Heart right ventricle (tissue), 16 donors: ENCODE measurements around the gene WAC. TPM values are rescaled to one million over a fixed set of nuclear protein-coding genes. Genes with fewer than 3 reads are reported as not detected.
A peak's percentile ranks its signal among the peaks of the same experiment; 100 is the strongest.

ENCODE experiments used
- ATAC-seq, 8 donors: fragments of 200-7000 bp; cut with Tn5 transposase; one replicate each; pipeline ENCODE4 v1.9.1; 2020; ENCODE audit warnings: mild to moderate bottlenecking in 8 of 8, moderate library complexity in 8 of 8, moderate number of reproducible peaks in 1 of 8
- DNase-seq, 2 donors: peaks; one replicate each; pipeline ENCODE4 v3.0.0-alpha.2; 2020
- H3K27ac ChIP-seq, 10 donors: fragments of 200-600 bp; sonication (generic) in 2 of 10; one replicate each; pipeline versions ENCODE4 v1.5.0 to v1.8.0; 2020 to 2022; ENCODE audit warnings: mild to moderate bottlenecking in 3 of 10
- H3K27me3 ChIP-seq, 7 donors: fragments of 200-600 bp; one replicate each; pipeline ENCODE4 v1.8.0; 2021 to 2022; ENCODE audit warnings: mild to moderate bottlenecking in 2 of 7
- H3K36me3 ChIP-seq, 9 donors: fragments of 200-600 bp; sonication (generic) in 1 of 9; one replicate each; pipeline versions ENCODE4 v1.5.0 to v1.8.0; 2020 to 2022; ENCODE audit warnings: mild to moderate bottlenecking in 2 of 9
- H3K4me1 ChIP-seq, 9 donors: fragments of 200-600 bp; sonication (generic) in 1 of 9; one replicate each; pipeline versions ENCODE4 v1.5.0 to v1.8.0; 2020 to 2022; ENCODE audit warnings: mild to moderate bottlenecking in 4 of 9
- H3K4me3 ChIP-seq, 10 donors: fragments of 200-600 bp; sonication (generic) in 2 of 10; one replicate each; pipeline versions ENCODE4 v1.5.0 to v1.8.0; 2020 to 2022; ENCODE audit warnings: mild to moderate bottlenecking in 7 of 10, moderate library complexity in 2 of 10
- H3K9me3 ChIP-seq, 11 donors: fragments of 200-600 bp in 10 of 11; sonication (generic) in 2 of 11; one replicate each; pipeline versions ENCODE4 v1.5.0 to v1.8.0; 2013 to 2022; ENCODE audit warnings: mild to moderate bottlenecking in 2 of 11, control low read depth in 1 of 11, moderate library complexity in 1 of 11
- WGBS, 2 donors: extraction: QIAGEN DNeasy Blood & Tissue Kit; methylation state at CpG; one replicate each; pipeline ENCODE4 v1.1.7; 2013; ENCODE audit warnings: inconsistent platforms in 1 of 2; 5-methylcytosine and 5-hydroxymethylcytosine counted together
- intact Hi-C, 10 donors: fragments of 100-400 bp; cut with DNase I; formaldehyde crosslinking; loops; one replicate each; pipeline versions ENCODE4 v1.11.1 to v1.14.2; 2022
- polyA plus RNA-seq, 2 donors: library from polyadenylated mRNA; stranded (reverse); fragments of 200-250 nt; gene quantifications; one replicate each; pipeline ENCODE4 v1.2.3, GENCODE V29; 2013
- total RNA-seq, 10 donors: library from RNA; stranded (reverse); fragmentation: NEBNext Ultra II Directional in 3 of 10; extraction: Animal tissue kit (Norgen Biotek cat#: 25700) in 3 of 10; gene quantifications; one replicate each; pipeline versions ENCODE4 v1.2.1 to v1.2.4, GENCODE V29; 2021 to 2023
- TF ChIP-seq, protein P1 (sequence below), 9 donors: fragments of 200-600 bp; sonication (generic) in 2 of 9; IDR thresholded peaks; one replicate each; pipeline versions ENCODE4 v1.5.0 to v1.8.0; 2021 to 2022; ENCODE audit warnings: antibody characterized with exemption in 9 of 9, mild to moderate bottlenecking in 5 of 9, moderate library complexity in 1 of 9
- donor health status: Arrhythmogenic right ventricular cardiomyopathy.
- donor health status: ischemic (EF 13 %, LVEDD 7.1; RV severe dilation, severe dysfunction).
- donor health status: healthy with polysubstance abuse.
- donor health status: DM: no; HTN: yes; CAD: no.
- donor health status: DM: no; HTN: no; CAD: no.
- donor health status: ischemic (EF 25% LVEDD 6.9; RV normal size, moderate dysfunction).
- donor health status: ischemic (EF 25% LVEDD 5.7; RV mildly dilated, moderate dysfunction).
- donor health status: healthy.
- donor health status: DM: yes; HTN: yes; CAD: no.
- donor health status: Ischemic cardiomyopathy.
- donor health status: ischemic (EF 35%, LVEDD 5.7; RV mildly dilated, moderate dysfunction).
- donor health status: nonischemic (EF 11% LVEDD 7.7; RV severe dilation, severe dysfunction).
- donor health status: DM: yes; HTN: yes; CAD: no.
- donor health status: PGD.
- donor health status: ischemic (EF 29% LVEDD 5.4; RV normal size, mild dysfunction).
- donor health status: nonischemic (EF 23%, LVEDD 6.1; RV moderate dilation, normal function).

The WAC gene
- total and polyA plus RNA-seq, 12 donors: 17.4 to 134 (median 93.9) TPM

- intact Hi-C loops: no loop called here
- Histone ChIP-seq H3K4me3 (no peak overlapping the region), H3K4me1 (peaks cover 0 to 60% (median 40%) of the 10 kb centered on the region in 9 donors), H3K9me3 (no peaks in the 10 kb centered on the region), H3K36me3 (peaks cover 0 to 94% (median 28%) of the 10 kb centered on the region in 9 donors), H3K27ac (no peak overlapping the region), H3K27me3 (no peaks in the 10 kb centered on the region)
- WGBS, 2 donors: 48 to 60% methylated on average over 2 of the region's 2 CpGs
- TF ChIP-seq, protein P1, sequence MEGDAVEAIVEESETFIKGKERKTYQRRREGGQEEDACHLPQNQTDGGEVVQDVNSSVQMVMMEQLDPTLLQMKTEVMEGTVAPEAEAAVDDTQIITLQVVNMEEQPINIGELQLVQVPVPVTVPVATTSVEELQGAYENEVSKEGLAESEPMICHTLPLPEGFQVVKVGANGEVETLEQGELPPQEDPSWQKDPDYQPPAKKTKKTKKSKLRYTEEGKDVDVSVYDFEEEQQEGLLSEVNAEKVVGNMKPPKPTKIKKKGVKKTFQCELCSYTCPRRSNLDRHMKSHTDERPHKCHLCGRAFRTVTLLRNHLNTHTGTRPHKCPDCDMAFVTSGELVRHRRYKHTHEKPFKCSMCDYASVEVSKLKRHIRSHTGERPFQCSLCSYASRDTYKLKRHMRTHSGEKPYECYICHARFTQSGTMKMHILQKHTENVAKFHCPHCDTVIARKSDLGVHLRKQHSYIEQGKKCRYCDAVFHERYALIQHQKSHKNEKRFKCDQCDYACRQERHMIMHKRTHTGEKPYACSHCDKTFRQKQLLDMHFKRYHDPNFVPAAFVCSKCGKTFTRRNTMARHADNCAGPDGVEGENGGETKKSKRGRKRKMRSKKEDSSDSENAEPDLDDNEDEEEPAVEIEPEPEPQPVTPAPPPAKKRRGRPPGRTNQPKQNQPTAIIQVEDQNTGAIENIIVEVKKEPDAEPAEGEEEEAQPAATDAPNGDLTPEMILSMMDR (IDR thresholded peaks at IDR 0.05): no peak
- DNase-seq (no peak), ATAC-seq (no peak)
These were observed 60.9 kb downstream of the WAC start for GRCh38 chr10:28593811-28594210.

GRCh38 chr10:28594406-28594805 is 61.5 kb downstream of the WAC start:
- Histone ChIP-seq H3K27me3 (no peaks in the 10 kb centered on the region), H3K36me3 (peaks cover 0 to 97% (median 28%) of the 10 kb centered on the region in 9 donors), H3K4me1 (peaks cover 0 to 60% (median 38%) of the 10 kb centered on the region in 9 donors), H3K4me3 (no peak overlapping the region), H3K27ac (no peak overlapping the region), H3K9me3 (no peaks in the 10 kb centered on the region)
- ATAC-seq (no peak), DNase-seq (no peak)
- TF ChIP-seq, protein P1 (IDR thresholded peaks at IDR 0.05): no peak
- intact Hi-C loops: no loop called here
- 87% methylated on average over 5 of the region's 5 CpGs for WGBS, 2 donors

DNA sequence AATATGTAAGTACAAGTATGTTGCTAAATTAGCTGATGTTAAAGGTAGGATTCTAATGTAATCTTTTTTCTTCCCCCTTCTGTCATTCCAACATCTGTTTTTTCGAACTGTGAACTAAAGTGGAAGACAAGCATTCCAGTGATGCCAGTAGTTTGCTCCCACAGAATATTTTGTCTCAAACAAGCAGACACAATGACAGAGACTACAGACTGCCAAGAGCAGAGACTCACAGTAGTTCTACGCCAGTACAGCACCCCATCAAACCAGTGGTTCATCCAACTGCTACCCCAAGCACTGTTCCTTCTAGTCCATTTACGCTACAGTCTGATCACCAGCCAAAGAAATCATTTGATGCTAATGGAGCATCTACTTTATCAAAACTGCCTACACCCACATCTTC is 62.7 kb downstream of the WAC start:
- Histone ChIP-seq H3K9me3 (no peaks in the 10 kb centered on the region), H3K4me3 (no peak overlapping the region), H3K27ac (no peak overlapping the region), H3K36me3 (peaks cover 0 to 92% (median 20%) of the 10 kb centered on the region in 9 donors), H3K4me1 (peaks cover 0 to 66% (median 45%) of the 10 kb centered on the region in 9 donors), H3K27me3 (no peaks in the 10 kb centered on the region)
- ATAC-seq: peak in 4 of 8 donors; percentile 36 to 60 (median 44)
- DNase-seq: no peak
- 40 to 55% methylated on average over 3 of the region's 3 CpGs for WGBS, 2 donors
- intact Hi-C loops: no loop called here
- TF ChIP-seq, protein P1 (IDR thresholded peaks at IDR 0.05): no peak

- 81 to 82% methylated on average over 2 of the region's 2 CpGs for WGBS, 2 donors
- Histone ChIP-seq H3K4me3 (no peak overlapping the region), H3K9me3 (no peaks in the 10 kb centered on the region), H3K4me1 (peaks cover 0 to 78% (median 50%) of the 10 kb centered on the region in 9 donors), H3K36me3 (peaks cover 0 to 74% (median 0%) of the 10 kb centered on the region in 9 donors), H3K27ac (no peak overlapping the region), H3K27me3 (no peaks in the 10 kb centered on the region)
- TF ChIP-seq, protein P1 (IDR thresholded peaks at IDR 0.05): no peak
- ATAC-seq (no peak), DNase-seq (no peak)
- intact Hi-C loops: no loop called here
These were observed 67.1 kb downstream of the WAC start for GRCh38 chr10:28600056-28600455.
